NCI-H774 (cell line): Measurements from ENCODE around the gene NOL4L.

ENCODE experiments used
- DNase-seq: peaks from one replicate; lab custom pipeline; 2025; lab: John Stamatoyannopoulos, UW

NOL4L gene

GRCh38 chr20:32576560-32576959 is 8.6 kb downstream of the NOL4L start:
- no peak for DNase-seq

- no peak for DNase-seq
Observed at GRCh38 chr20:32575805-32576204, 9.3 kb downstream of the NOL4L start.

GRCh38 chr20:32575227-32575581 is 9.9 kb downstream of the NOL4L start:
- no peak for DNase-seq

GRCh38 chr20:32574296-32575226 is 10.6 kb downstream of the NOL4L start:
- DNase-seq: no peak

GRCh38 chr20:32573167-32573851 is 11.8 kb downstream of the NOL4L start:
- no peak for DNase-seq

- DNase-seq: no peak
Observed at GRCh38 chr20:32572271-32572968, 12.7 kb downstream of the NOL4L start.

- no peak for DNase-seq
Observed at GRCh38 chr20:32571566-32571965, 13.6 kb downstream of the NOL4L start.

- DNase-seq: no peak
Observed at GRCh38 chr20:32570401-32571190, 14.5 kb downstream of the NOL4L start.

GRCh38 chr20:32569380-32570305 is 15.5 kb downstream of the NOL4L start:
- no peak for DNase-seq

- no peak for DNase-seq
Observed at GRCh38 chr20:32569018-32569379, 16.1 kb downstream of the NOL4L start.

GRCh38 chr20:32567384-32568178 is 17.6 kb downstream of the NOL4L start:
- no peak for DNase-seq

GRCh38 chr20:32566379-32567374 is 18.5 kb downstream of the NOL4L start:
- DNase-seq: no peak

GRCh38 chr20:32565735-32566032 is 19.4 kb downstream of the NOL4L start:
- no peak for DNase-seq

GRCh38 chr20:32564921-32565734 is 20.0 kb downstream of the NOL4L start:
- no peak for DNase-seq

- no peak for DNase-seq
Observed at GRCh38 chr20:32564440-32564839, 20.7 kb downstream of the NOL4L start.

- DNase-seq: peak; percentile 37
Observed at GRCh38 chr20:32563311-32564272, 21.5 kb downstream of the NOL4L start.

GRCh38 chr20:32562495-32562911 is 22.6 kb downstream of the NOL4L start:
- no peak for DNase-seq
